GM21367 (cell line): Measurements from ENCODE around the gene ADGRL1.
"Not testable (repeated sequence)": the region's sequence is repeated elsewhere in the genome, so short reads cannot be mapped to it uniquely, and the experiment has no call there.

Source experiments
- ATAC-seq: cut with Tn5 transposase; IDR thresholded peaks from one replicate; pipeline ENCODE4 v1.9.1; 2021; ENCODE audit not compliant: unreplicated experiment

ADGRL1 gene

DNA sequence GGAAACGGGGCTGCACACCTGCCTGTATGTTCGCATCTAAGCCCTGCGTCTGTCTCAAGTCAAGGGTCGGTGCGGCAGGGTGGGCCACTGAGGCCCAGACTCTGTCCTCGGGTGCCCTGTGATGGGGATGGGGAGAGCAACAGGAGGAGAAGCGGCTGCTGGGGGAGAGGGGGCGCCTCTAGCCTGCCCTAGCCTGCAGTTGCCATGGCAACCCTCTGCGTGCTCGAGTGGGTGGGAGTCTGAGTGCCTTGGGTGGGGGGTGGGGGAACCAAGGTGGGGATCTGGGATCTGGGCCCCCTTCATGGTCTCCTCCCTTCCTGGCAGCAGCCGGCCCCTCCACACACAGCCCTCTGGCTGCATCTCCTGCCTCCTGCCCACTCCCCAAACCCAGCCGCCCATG is 10.8 kb downstream of the ADGRL1 start:
- ATAC-seq: not testable (repeated sequence)

DNA sequence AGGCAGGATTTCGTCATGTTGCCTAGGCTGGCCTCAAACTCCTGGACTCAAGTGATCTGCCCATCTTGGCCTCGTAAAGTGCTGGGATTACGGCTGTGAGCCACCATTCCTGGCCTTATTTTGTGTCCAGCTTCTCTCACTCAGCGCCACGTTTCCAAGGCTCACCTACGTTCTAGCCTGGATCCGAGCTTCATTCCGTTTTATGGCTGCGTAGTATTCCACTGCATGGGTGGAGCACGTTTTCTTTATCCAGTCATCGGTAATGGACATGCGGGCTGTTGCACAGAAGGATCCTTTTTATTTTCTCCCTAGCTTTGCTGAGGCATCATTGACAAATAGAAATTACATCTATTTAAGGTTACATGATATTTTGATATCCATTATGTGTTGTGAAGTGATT is 16.6 kb downstream of the ADGRL1 start:
- no peak for ATAC-seq

- ATAC-seq: not testable (repeated sequence)
These were observed 17.9 kb downstream of the ADGRL1 start for GRCh38 chr19:14188086-14188485.

DNA sequence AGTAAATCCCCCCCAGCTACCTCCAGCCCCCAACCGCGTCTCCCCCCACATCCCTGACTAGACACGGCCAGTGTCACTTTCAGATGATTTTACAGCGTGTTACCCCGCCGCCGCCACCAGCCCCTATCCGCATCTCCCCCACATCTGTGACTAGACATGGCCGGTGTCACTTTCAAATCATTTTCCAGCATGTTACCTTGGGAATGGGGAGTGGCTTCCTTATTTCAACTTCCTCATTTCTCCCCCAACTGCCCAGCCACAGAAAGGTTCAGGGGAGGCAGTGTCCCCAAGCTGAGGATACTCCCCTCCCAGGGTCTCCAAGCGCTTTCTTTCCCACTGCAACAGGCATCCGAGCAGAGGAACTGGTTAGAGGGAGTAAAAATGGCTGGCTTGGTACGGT is 18.4 kb downstream of the ADGRL1 start:
- ATAC-seq: no peak

DNA sequence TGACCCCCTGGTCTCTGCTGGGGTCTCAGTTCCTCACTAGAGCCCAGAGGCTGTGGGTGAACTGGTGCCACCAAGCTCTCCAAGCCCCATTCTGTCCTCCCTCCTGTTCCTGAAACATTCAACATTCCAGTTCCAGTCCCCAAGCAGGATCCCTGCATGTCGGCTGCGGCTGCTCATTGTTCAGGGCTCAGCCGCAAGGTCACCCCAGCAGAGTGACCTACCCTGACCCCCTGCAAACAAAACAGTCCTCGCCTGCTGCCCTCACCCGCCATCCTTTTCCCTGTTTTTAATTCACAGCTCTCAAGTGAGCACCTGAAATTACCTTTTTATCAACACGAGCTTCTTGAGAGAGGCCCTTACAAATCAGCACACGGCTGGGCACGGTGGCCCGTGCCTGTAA is 19.3 kb downstream of the ADGRL1 start:
- ATAC-seq: not testable (repeated sequence)

GRCh38 chr19:14185691-14186090 is 20.3 kb downstream of the ADGRL1 start:
- not testable (repeated sequence) for ATAC-seq

DNA sequence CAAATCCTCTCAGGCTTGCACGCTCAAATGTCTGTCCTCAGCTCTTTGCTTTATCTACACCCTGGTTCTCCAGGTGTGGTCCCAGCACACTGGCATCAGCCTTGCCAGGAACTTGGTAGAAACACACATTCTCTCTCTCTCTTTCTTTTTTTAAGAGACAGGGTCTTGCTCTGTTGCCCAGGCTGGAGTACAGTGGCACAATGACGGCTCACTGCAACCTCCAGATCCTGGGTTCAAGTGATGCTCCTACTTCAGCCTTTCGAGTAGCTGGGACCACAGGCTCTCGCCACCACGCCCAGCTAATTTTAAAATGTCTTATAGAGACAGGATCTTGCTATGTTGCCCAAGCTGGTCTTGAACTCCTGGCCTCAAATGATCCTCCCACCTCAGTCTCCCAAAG is 20.8 kb downstream of the ADGRL1 start:
- no peak for ATAC-seq

GRCh38 chr19:14183741-14184350 is 22.1 kb downstream of the ADGRL1 start:
- no peak for ATAC-seq

DNA sequence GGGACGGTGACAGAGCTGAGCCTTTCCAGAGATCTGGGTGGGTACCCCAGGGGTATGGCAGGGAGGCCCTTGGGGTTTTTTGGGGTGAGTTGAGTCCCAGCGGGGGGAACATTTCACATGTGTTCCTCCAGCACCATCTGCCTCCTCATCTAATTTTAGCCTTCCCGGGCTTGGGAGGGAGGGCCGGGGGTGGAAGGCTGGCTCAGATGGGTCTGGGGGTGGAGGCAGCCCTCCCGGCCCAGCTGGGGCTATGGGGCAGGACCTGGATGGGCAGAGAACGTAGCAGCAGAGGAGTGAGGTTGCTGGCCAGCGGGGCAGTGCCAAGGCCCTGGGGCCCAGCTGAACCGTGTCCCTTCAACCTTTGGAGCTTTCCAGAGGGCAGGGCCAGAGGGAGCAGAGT is 23.5 kb downstream of the ADGRL1 start:
- ATAC-seq: no peak

GRCh38 chr19:14181906-14182305 is 24.1 kb downstream of the ADGRL1 start:
- no peak for ATAC-seq

DNA sequence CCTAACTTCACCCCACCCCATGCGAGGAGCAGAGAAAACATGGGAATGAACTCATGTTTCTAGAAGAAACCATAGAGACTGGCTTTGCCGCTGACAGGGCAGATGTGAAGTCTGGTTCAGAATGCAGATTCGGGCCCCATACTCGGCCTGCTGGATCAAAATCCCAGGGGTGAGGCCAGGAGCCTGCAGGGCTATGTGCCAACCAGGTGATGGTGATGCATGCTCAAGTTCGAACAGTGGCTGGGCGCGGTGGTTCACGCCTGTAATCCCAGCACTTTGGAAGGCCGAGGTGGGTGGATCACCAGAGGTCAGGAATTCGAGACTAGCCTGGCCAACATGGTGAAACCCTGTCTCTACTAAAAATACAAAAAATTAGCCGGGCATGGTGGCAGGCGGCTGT is 24.8 kb downstream of the ADGRL1 start:
- not testable (repeated sequence) for ATAC-seq

DNA sequence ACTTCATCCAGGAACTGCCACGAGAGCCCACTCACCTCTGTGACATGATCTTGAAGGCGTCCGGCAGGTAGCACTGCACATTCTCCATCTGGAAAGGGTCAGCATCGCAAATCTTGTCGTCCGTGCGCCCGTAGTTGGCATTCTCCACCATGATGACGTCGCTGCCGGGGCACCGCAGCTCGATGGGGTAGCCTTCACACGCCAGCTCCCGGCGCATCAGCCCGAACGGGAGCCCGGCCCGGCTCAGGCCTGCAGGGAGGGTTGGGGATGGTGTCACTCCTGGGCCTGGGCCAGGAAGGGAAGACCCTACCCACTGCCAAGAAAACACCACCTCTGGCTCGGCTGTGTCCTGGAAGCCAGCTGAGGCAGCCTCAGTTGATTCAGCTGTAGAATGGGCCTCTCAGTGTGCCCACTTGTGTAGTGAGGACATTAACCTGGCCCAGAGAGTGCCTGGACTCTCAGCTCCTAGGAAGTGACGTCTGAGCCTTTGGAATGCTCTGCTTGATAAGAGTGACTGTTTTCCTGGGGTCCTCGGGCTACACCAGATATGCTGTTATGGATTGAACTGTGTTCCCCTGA is 28.4 kb downstream of the ADGRL1 start:
- ATAC-seq: no peak

DNA sequence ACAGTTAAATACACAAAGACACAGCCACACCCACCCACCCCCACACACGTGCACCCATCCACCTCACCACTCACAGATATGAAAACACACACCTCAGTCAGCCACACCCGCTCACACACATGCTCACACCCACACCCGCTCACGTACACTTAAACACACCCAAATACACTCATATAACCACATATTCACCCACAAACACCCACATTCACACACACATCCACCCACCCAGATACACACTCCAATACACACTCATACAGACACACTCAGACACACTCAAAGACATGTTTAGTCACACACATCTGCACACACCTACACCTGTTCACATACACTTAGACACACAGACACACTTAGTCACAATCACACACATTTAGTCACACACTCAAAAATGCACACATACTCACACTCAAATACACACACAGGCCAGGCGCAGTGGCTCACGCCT is 30.6 kb downstream of the ADGRL1 start:
- ATAC-seq: no peak

DNA sequence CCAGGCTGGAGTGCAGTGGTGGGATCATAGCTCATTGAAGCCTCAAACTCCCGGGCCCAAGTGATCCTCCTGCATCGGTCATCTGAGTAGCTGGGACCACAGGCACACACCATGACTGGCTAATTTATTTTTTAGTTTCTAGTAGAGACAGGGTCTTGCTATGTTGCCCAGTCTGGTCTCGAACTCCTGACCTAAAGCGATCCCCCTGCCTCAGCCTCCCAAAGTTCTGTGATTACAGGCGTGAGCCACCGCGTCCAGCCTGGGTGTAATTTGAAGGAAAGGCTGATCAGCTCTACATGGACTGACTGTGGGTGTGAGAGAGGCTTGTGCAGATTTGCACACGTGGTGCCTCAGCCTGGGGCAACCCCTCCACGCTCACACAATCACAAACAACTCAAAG is 31.1 kb downstream of the ADGRL1 start:
- ATAC-seq: no peak

DNA sequence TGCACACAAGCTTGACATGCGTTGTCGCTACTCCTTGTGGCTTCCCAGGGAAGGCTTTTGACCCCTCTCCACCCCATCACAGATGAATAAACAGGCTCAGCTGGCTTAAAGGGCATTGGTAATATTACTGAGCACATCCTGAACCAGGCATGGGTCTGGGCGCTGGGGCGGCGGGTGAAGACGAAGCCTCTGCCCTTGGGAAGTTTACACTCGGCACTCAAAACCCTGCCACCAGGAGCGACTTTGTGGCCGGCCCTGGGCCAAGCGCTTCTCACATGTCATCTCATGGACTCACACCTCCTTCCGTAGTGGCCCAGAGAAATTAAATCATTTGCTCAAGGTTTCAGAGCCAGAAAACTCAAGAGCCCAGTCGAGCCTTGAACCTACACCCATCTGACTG is 37.0 kb downstream of the ADGRL1 start:
- ATAC-seq: no peak

DNA sequence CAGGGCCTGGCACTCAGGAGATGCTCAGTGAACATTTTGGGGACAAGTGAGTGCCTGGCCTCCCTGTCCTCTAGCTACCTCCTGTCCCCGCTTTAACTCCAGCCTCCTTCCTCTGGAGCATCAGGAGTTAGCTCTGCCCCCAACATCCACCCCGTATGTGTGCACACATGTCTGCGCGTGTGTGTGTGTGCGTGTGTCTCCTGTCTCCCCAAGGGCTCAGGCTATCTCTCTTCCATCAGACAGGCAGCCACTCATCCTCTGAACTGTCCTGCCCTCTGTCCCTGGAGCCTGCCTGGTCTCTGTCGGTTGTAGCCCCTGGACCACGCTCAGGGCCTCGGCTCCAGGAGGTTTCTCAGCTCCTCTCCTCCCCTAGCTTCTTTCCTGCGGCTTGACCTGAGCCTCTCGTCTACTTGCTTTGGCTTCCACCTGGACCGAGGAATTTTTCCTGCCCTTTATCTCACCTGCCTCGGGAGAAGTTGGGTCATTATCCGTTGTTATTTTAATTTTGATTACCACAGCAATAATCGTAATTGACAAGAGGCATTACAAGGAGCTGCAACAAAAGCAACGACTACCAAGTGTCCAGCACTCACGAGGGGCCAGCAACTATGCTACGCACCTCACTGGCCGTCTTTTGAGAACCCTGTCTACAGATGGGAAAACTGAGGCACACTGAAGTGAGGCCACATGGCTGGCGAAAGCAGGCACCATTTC is 37.6 kb downstream of the ADGRL1 start:
- no peak for ATAC-seq

DNA sequence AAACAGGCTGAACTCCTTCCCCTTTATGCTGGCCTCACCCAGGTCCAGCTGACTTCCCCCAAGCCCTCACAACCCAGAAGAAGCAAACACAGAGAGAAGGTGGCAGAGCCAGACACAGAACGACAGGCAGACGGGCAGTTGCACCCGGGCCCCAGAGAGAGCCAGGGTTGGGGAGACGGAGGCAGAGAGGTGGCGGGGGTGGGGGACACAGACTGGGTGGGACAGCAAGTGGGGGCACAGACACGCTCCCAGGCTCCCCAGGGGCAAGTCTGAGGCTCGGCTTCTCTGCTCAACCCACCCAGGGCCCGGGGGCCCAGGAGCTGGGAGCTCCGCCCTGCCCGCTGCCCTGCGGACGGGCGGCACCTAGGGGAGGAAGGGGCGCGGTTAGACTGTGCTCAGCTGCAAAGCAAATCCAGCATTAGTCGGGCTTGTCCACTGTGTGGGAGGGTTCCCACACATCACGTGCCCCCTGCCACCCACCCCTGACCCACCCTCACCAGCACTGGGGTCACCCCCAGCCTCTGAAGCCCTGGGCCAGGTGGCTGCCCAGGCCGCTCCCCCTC is 38.3 kb downstream of the ADGRL1 start:
- ATAC-seq: no peak

GRCh38 chr19:14166999-14167575 is 38.9 kb downstream of the ADGRL1 start:
- ATAC-seq: no peak

DNA sequence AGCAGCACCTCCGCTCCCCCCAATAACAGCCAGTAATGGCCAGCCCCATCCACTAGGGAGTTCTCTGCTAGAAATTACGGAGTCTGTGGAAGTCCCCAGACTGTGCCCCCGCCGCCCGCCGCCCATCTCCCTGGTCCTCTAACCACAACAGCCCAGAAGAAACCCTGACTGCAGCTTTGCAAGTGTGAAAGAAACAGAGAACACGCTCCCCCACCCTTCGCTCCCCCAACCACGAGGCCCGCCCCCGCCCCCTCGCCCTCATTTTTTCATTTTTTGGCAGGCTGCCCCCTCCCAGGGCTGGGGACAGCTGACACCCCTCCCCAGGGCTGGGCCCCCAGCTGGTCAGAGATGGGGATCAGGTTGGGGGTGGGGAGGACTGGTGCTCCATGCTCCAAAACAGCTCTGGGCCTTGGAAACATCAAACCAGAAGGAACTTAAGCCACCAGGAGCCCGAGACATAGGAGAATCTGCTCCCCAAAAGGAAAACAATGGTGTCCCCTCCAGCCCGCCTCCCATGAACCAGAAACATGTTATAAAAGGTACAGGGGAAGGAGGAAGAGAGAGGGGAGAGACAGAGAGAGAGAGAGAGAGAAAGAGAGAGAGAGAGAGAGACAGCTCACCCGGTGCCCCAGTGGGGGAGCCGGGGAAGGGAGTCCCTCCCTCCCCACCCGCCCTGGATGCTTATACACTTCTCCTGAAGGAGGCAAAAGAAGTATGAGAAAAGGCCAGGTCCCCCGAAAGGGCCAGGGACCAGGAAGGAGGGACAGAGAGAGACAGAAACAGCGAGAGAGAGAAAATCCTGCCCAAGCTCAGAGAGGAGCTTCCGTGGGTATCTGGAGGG is 39.8 kb downstream of the ADGRL1 start:
- no peak for ATAC-seq

GRCh38 chr19:14164724-14165493 is 41.1 kb downstream of the ADGRL1 start:
- no peak for ATAC-seq
